Measurements from ENCODE around the gene CBX1. TPM values are rescaled to one million over a fixed set of nuclear protein-coding genes. Genes with fewer than 3 reads are reported as not detected.

CBX1 gene
- total RNA-seq, 3 donors from 2014 or later (not counting 1 experiment from before 2014, with no cell fraction given), result 16.9 to 25.4 (median 22.6) TPM

DNA sequence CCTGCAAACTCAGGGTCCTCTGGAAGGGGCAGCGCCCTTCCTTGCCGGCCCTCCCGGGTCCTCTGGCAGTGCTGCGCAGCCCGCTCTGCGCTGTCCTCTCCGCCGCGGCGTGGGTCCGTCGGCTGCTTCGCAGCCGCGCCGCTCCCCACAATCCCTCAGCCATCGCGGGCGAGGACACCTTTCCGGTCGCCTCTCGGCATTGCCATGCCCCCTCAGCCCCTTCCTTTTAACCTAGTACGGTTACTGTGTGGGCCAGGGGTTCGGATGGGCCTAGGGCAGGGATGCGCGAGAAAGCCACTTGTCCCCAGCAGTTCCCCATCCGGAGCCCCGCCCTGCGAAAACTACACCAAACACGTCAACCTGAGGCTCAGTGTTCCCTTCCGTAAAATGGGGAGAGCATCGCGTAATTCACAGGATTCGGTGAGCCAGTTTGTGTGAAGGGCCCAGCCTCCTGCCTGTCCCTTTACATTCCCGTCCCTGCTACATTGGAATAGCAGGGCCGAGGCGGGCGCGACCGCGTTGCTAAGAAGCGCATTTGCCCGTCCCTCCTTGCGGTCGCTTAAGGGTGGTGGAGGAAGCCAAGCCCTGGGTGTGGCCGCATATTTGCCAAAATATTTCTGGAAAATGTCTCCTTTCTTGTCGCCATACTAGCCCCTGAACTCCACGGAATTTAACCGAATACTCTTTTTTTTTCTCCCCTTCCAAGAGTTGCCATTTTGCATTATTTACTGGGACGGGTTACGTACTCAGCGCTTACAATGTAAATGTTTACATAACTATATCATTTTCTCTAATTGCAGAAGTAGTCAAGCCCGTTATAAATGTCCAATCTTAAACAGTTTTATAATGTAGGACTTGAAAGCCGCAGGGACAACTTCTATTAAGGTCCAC is 76.9 kb downstream of the CBX1 start:
- no peaks in the 10 kb centered on the region for H3K9me3 ChIP-seq (ENCODE audit: control insufficient read depth, insufficient read depth, low read length)
- peak overlapping the region; percentile 29 for H3K4me3 ChIP-seq (ENCODE audit: low read length)
- peak; percentile 1 to 3 (median 2) for ATAC-seq
- H3K27me3 ChIP-seq (ENCODE audit: control insufficient read depth, insufficient read depth, low read length), result peaks cover 17% of the 10 kb centered on the region
- H3K36me3 ChIP-seq (ENCODE audit: control insufficient read depth, insufficient read depth, low read length), result no peaks in the 10 kb centered on the region
- Mint-ChIP-seq H3K27me3 (ENCODE audit: low read depth in 2 of 2) (peaks cover 30 to 42% of the 10 kb centered on the region in 2 donors), H3K9me3 (no peaks in the 10 kb centered on the region), H3K4me1 (peaks cover 34% of the 10 kb centered on the region in 2 donors), H3K4me3 (peak overlapping the region; percentile 94), H3K27ac (peak overlapping the region; percentile 75 to 86), H3K36me3 (no peaks in the 10 kb centered on the region)
- WGBS (ENCODE audit: insufficient coverage), result under 1% methylated on average over 53 of the region's 54 CpGs
- H3K27ac ChIP-seq (ENCODE audit: low read length), result peak overlapping the region; percentile 5
- TF ChIP-seq CTCF (IDR thresholded peaks at IDR 0.05), result no peak
- DNase-seq, result peak in 1 of 2 donors; percentile 68
- peaks cover 36% of the 10 kb centered on the region for H3K4me1 ChIP-seq (ENCODE audit: control insufficient read depth, insufficient read depth, low read length)
- intact Hi-C loops (cut with micrococcal nuclease), result loop anchor here (1.0 kb wide), 3 partner anchors 24 to 107 kb away; partner anchors contain the start of gene NFE2L1

DNA sequence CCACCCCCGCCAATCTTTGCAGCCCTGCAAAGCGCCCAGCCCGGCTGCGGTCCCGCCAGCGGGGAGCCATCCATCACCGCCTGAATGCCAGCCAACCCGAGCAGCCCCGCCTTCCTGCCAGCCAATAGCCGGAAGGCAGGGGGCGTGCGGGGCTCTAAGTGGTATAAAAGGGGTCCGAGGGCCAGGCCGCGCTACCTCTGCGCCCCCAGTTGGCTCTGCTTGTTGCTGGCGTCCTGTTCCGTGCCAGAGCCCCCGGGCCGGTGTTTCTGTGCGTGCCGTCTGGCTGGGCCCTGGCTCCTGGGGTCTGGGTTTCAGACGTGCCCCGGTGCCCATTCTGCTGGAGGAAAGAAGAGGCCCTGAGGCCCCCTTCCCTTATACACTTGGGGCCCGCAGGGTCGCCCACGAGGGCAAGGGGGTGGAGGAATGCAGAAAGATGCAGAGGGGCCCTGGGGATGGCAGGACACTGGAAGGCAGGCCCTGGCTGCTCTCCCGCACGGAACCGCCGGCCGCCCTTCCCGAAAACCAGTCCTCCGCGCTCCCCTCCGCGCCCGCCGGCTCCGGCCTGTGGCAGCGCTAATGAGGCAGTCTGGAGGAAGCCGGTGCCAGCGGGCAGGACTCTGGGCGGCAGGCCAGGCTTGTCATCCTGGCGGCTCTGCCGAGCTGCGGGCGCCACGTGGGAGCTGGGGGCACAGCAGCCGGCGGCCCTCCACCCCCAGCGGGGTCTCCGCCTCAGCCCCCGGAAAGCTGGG is 77.7 kb downstream of the CBX1 start:
- Histone ChIP-seq H3K27ac (ENCODE audit: low read length) (peak overlapping the region; percentile 5), H3K4me1 (ENCODE audit: control insufficient read depth, insufficient read depth, low read length) (peaks cover 36% of the 10 kb centered on the region), H3K36me3 (ENCODE audit: control insufficient read depth, insufficient read depth, low read length) (no peaks in the 10 kb centered on the region), H3K4me3 (ENCODE audit: low read length) (peak overlapping the region; percentile 29), H3K27me3 (ENCODE audit: control insufficient read depth, insufficient read depth, low read length) (peaks cover 17% of the 10 kb centered on the region), H3K9me3 (ENCODE audit: control insufficient read depth, insufficient read depth, low read length) (no peaks in the 10 kb centered on the region)
- ATAC-seq (peak in 1 of 3 donors; percentile 6), DNase-seq (peak; percentile 34 to 62)
- Mint-ChIP-seq H3K27ac (peak overlapping the region in 1 of 2 donors; percentile 86), H3K4me3 (peak overlapping the region; percentile 74), H3K4me1 (peaks cover 34% of the 10 kb centered on the region in 2 donors), H3K27me3 (ENCODE audit: low read depth in 2 of 2) (peaks cover 30 to 42% of the 10 kb centered on the region in 2 donors), H3K36me3 (no peaks in the 10 kb centered on the region), H3K9me3 (no peaks in the 10 kb centered on the region)
- TF ChIP-seq CTCF (IDR thresholded peaks at IDR 0.05), result no peak
- intact Hi-C loops (cut with micrococcal nuclease), result no loop called here
- WGBS (ENCODE audit: insufficient coverage), result under 1% methylated on average over 53 of the region's 54 CpGs

GRCh38 chr17:48022901-48023300 is 78.4 kb downstream of the CBX1 start:
- Histone ChIP-seq H3K27me3 (ENCODE audit: control insufficient read depth, insufficient read depth, low read length) (peaks cover 17% of the 10 kb centered on the region), H3K36me3 (ENCODE audit: control insufficient read depth, insufficient read depth, low read length) (no peaks in the 10 kb centered on the region), H3K4me3 (ENCODE audit: low read length) (no peak overlapping the region), H3K9me3 (ENCODE audit: control insufficient read depth, insufficient read depth, low read length) (no peaks in the 10 kb centered on the region), H3K27ac (ENCODE audit: low read length) (no peak overlapping the region), H3K4me1 (ENCODE audit: control insufficient read depth, insufficient read depth, low read length) (peaks cover 36% of the 10 kb centered on the region)
- 70% methylated on average over 5 of the region's 6 CpGs for WGBS (ENCODE audit: insufficient coverage)
- Mint-ChIP-seq H3K27ac (no peak overlapping the region), H3K4me1 (peaks cover 34% of the 10 kb centered on the region in 2 donors), H3K27me3 (ENCODE audit: low read depth in 2 of 2) (peaks cover 25 to 42% of the 10 kb centered on the region in 2 donors), H3K9me3 (no peaks in the 10 kb centered on the region), H3K36me3 (no peaks in the 10 kb centered on the region), H3K4me3 (peak overlapping the region; percentile 32)
- ATAC-seq (no peak), DNase-seq (no peak)
- intact Hi-C loops (cut with micrococcal nuclease), result no loop called here
- no peak for TF ChIP-seq CTCF (IDR thresholded peaks at IDR 0.05)

All from natural killer cell (primary cell).